Stimulated activated naive CD4-positive, alpha-beta T cell treated with Interleukin-2 at 50 U/mL for 16 hours (primary cell): ENCODE data around the gene ADAMTSL4.

ENCODE experiments used
- DNase-seq: peaks from one replicate; lab custom pipeline; 2025; lab: John Stamatoyannopoulos, UW

The ADAMTSL4 gene

GRCh38 chr1:150548632-150549495 is at the start of gene ADAMTSL4:
TSS of gene ADAMTSL4 (plus strand) at chr1:150549408. CDS start at chr1:150552289, 2,881 bp downstream.
- no peak for DNase-seq

- DNase-seq: no peak
Observed at GRCh38 chr1:150505431-150505830, 43.8 kb upstream of the ADAMTSL4 start.

- no peak for DNase-seq
Observed at GRCh38 chr1:150507912-150508864, 41.0 kb upstream of the ADAMTSL4 start, which contains the start of gene ECM1. TSS of gene ECM1 (plus strand) at chr1:150508109. CDS start at chr1:150508210, 101 bp downstream.

- no peak for DNase-seq
Observed at GRCh38 chr1:150508982-150509381, 40.2 kb upstream of the ADAMTSL4 start.

- no peak for DNase-seq
Observed at GRCh38 chr1:150511551-150511950, 37.7 kb upstream of the ADAMTSL4 start.

- no peak for DNase-seq
Observed at GRCh38 chr1:150511985-150512660, 37.1 kb upstream of the ADAMTSL4 start.

GRCh38 chr1:150512846-150513245 is 36.4 kb upstream of the ADAMTSL4 start:
- no peak for DNase-seq

- DNase-seq: no peak
Observed at GRCh38 chr1:150513351-150513791, 35.8 kb upstream of the ADAMTSL4 start.

GRCh38 chr1:150514260-150514659 is 34.9 kb upstream of the ADAMTSL4 start:
- no peak for DNase-seq

GRCh38 chr1:150514913-150515327 is 34.3 kb upstream of the ADAMTSL4 start:
- DNase-seq: no peak

GRCh38 chr1:150515328-150516049 is 33.7 kb upstream of the ADAMTSL4 start, which contains the start of gene FALEC:
TSS of gene FALEC (plus strand) at chr1:150515752.
- DNase-seq: peak; percentile 91

- DNase-seq: peak; percentile 3
Observed at GRCh38 chr1:150516050-150516591, 33.1 kb upstream of the ADAMTSL4 start.

GRCh38 chr1:150516616-150517015 is 32.6 kb upstream of the ADAMTSL4 start:
- DNase-seq: no peak

- DNase-seq: no peak
Observed at GRCh38 chr1:150521196-150521968, 27.8 kb upstream of the ADAMTSL4 start.

GRCh38 chr1:150525348-150525747 is 23.9 kb upstream of the ADAMTSL4 start:
- DNase-seq: no peak

- no peak for DNase-seq
Observed at GRCh38 chr1:150528196-150528595, 21.0 kb upstream of the ADAMTSL4 start.

GRCh38 chr1:150529017-150529416 is 20.2 kb upstream of the ADAMTSL4 start:
- no peak for DNase-seq

- DNase-seq: no peak
Observed at GRCh38 chr1:150530491-150531159, 18.6 kb upstream of the ADAMTSL4 start.

- DNase-seq: no peak
Observed at GRCh38 chr1:150532860-150533259, 16.3 kb upstream of the ADAMTSL4 start.
